GM18526 (cell line): ENCODE data around the gene KCNE5.

ENCODE experiments used
- POLR2A ChIP-seq: IDR thresholded peaks from 3 replicates; pipeline ENCODE4 v1.6.1; 2011; ENCODE audit not compliant: insufficient read length; ENCODE audit errors: extremely low read depth

Gene KCNE5

GRCh38 chrX:109624641-109625616, at the start of gene KCNE5:
Gene KCNE5, minus strand, starts transcription at chrX:109625172. Its CDS starts 152 bp downstream, at chrX:109625020.
- no peak for TF ChIP-seq POLR2A

- TF ChIP-seq POLR2A: no peak
Measured at GRCh38 chrX:109672239-109672638, 47.3 kb upstream of the KCNE5 start.

- no peak for TF ChIP-seq POLR2A
Measured at GRCh38 chrX:109667986-109668385, 43.0 kb upstream of the KCNE5 start.

- TF ChIP-seq POLR2A: no peak
Measured at GRCh38 chrX:109660435-109661143, 35.6 kb upstream of the KCNE5 start.

GRCh38 chrX:109658391-109658790, 33.4 kb upstream of the KCNE5 start:
- no peak for TF ChIP-seq POLR2A

GRCh38 chrX:109656774-109657173, 31.8 kb upstream of the KCNE5 start:
- no peak for TF ChIP-seq POLR2A

GRCh38 chrX:109655502-109656201, 30.7 kb upstream of the KCNE5 start:
- no peak for TF ChIP-seq POLR2A

- TF ChIP-seq POLR2A: no peak
Measured at GRCh38 chrX:109654516-109655109, 29.6 kb upstream of the KCNE5 start.

- TF ChIP-seq POLR2A: no peak
Measured at GRCh38 chrX:109643687-109644086, 18.7 kb upstream of the KCNE5 start.

- no peak for TF ChIP-seq POLR2A
Measured at GRCh38 chrX:109638158-109638557, 13.2 kb upstream of the KCNE5 start.

GRCh38 chrX:109635146-109635545, 10.2 kb upstream of the KCNE5 start:
- no peak for TF ChIP-seq POLR2A

GRCh38 chrX:109632906-109633504, 8.0 kb upstream of the KCNE5 start:
- no peak for TF ChIP-seq POLR2A

- TF ChIP-seq POLR2A: no peak
Measured at GRCh38 chrX:109629310-109629709, 4.3 kb upstream of the KCNE5 start.

GRCh38 chrX:109626637-109627036, 1.7 kb upstream of the KCNE5 start:
- TF ChIP-seq POLR2A: no peak

GRCh38 chrX:109623997-109624396, 975 bp downstream of the KCNE5 start:
- TF ChIP-seq POLR2A: no peak
